ENCODE data around the gene TBC1D8.

DNA sequence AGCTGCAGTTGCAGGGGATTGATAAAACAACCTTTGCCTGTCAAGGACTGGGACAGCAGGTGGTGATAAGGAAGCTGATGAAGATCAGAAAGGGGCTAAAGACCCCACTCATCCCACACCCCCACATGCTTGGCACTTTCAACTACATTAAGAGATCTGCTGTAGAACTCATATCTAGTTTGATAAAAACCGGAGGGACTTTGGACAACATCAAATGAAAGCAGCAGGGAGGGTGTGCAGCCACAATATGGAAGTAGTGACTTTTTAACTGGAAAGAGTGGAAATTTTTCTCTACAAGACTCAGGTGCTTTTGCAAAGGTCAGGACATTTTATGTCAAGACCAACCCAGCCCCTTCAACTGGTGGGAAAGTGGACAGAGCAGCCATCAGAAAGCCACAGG, 56.8 kb downstream of the TBC1D8 start:
- TF ChIP-seq SUZ12 (IDR thresholded peaks at IDR 0.05; ENCODE audit: extremely low read depth, insufficient read depth, insufficient read length) = no peak
- no peak for TF ChIP-seq YY1 (IDR thresholded peaks at IDR 0.05; ENCODE audit: insufficient read depth, insufficient read length)
- TF ChIP-seq ZNF274 (IDR thresholded peaks at IDR 0.05; ENCODE audit: low read depth, low read length) = no peak

All from NT2/D1 (cell line).